ENCODE measurements around the gene LAMB2. TPM values are rescaled to one million over a fixed set of nuclear protein-coding genes. Genes with fewer than 3 reads are reported as not detected.

LAMB2 gene
- total and polyA plus RNA-seq, 2 donors, result 24.9 to 102 TPM

DNA sequence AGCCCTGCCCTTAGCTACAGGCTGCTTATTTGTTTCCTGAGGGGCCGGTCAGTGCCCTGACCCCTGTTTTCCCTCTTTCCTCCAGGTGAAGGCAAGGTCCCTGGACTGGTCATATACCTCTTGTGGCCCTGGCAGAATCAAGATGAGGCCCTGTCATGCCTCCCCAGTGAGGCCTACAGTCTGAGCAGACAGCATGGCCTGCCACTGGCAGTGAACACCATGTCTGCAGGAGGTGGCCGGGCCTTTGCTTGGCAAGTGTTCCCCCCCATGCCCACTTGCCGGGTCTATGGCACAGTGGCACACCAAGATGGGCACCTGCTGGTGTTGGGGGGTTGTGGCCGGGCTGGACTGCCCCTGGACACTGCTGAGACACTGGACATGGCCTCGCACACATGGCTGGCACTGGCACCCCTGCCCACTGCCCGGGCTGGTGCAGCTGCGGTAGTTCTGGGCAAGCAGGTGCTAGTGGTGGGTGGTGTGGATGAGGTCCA lies 39.7 kb upstream of the LAMB2 start:
- peaks cover 6 to 13% of the 10 kb centered on the region in 2 donors for H3K4me1 ChIP-seq (ENCODE audit: control insufficient read depth in 2 of 2, insufficient read depth in 2 of 2, low read length in 2 of 2)

DNA sequence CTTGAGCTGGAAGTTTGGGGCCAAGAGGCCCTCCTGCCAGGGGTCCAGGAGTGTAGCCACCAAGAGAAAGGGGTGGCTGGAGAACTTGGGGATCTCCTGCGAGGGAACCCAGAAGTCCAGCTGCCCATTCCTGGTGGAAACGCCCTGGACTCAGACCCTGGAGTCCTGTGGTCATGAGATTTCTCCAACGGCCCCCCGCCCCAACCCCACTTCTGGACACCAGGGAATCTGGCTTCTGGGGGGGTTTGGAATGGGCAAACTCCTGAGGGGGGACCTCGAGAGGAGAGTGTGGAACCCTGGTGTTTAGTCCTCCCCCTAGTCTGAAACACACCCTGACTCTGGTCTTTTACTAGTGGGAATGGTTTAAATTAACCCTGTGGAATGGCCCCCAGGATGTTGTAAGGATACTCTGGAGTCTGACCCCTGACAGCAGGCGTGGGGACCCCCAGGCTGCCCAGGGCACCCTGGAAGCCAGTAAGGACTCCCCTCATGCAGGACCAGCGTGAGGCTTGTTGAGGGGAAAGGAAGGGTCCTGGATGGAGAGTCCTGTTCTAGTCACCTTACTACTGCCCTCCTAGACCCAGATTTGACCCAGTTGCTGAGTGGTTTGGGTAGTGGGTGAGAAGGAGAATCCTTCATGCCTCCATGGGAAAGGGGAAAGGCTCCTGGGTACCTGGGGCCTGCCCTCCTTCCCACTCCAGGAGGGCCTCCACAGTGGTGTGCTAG lies 39.1 kb upstream of the LAMB2 start:
- Histone ChIP-seq H3K36me3 (ENCODE audit: control insufficient read depth in 2 of 2, insufficient read depth in 2 of 2, low read length in 1 of 2) (no peaks in the 10 kb centered on the region), H3K4me1 (ENCODE audit: control insufficient read depth in 2 of 2, insufficient read depth in 2 of 2, low read length in 2 of 2) (peaks cover 6 to 13% of the 10 kb centered on the region in 2 donors), H3K27me3 (ENCODE audit: control insufficient read depth in 2 of 2, insufficient read depth in 1 of 2, low read length in 1 of 2) (peaks cover 0 to 17% of the 10 kb centered on the region in 2 donors), H3K4me3 (ENCODE audit: low read length in 2 of 2) (peak overlapping the region; percentile 57 to 58), H3K9me3 (ENCODE audit: control insufficient read depth in 2 of 2, insufficient read depth in 1 of 2, low read length in 1 of 2) (peaks cover 0 to under 1% of the 10 kb centered on the region in 2 donors), H3K27ac (ENCODE audit: low read depth in 1 of 2, low read length in 1 of 2) (peak overlapping the region; percentile 43)
- no peak for DNase-seq (ENCODE audit: low read depth in 6 of 9, low spot score in 9 of 9)
- 69% methylated on average over 7 of the region's 7 CpGs for WGBS

More for the DNA sequence above, 39.7 kb upstream of the LAMB2 start:
- Histone ChIP-seq H3K27me3 (ENCODE audit: control insufficient read depth in 2 of 2, insufficient read depth in 1 of 2, low read length in 1 of 2) (peaks cover 0 to 14% of the 10 kb centered on the region in 2 donors), H3K9me3 (ENCODE audit: control insufficient read depth in 2 of 2, insufficient read depth in 1 of 2, low read length in 1 of 2) (no peaks in the 10 kb centered on the region), H3K27ac (ENCODE audit: low read depth in 1 of 2, low read length in 1 of 2) (no peak overlapping the region), H3K36me3 (ENCODE audit: control insufficient read depth in 2 of 2, insufficient read depth in 2 of 2, low read length in 1 of 2) (no peaks in the 10 kb centered on the region), H3K4me3 (ENCODE audit: low read length in 2 of 2) (peak overlapping the region in 1 of 2 donors; percentile 58)
- DNase-seq (ENCODE audit: low read depth in 6 of 9, low spot score in 9 of 9), result no peak
- WGBS, result 94% methylated on average over 7 of the region's 7 CpGs

DNA sequence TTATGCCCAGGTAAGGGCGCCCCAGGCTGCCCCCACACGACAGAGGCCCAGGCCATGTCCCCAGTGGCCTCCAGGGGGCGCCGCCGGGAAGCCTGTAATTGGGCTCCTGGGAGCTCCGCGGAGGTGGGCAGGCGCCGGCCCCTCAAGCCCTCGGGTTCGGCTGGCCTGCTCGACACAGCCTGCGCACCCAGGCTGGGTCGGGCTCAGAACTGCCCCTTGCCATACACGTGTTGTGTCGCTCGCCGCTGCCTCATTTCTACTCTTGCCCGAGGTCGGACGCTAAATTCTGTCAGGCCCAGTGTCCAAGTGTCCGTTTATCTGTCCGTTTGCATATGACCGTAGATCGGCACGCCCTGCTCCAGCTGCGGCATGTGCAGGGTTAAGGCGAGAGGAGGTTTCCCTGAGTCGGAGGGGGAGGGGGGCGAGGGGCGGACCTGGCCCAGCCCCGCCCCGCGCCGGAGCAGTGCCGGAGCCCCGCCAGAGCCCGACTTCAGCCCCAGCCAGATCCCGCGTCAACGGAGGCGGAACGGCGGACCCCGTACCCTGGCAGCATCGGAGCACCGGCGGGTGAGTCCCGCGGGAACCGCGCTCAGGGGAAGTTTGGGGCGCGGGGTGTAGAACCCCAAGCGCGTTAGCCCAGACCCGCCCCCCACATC lies 38.4 kb upstream of the LAMB2 start, which contains the start of gene KLHDC8B:
Gene KLHDC8B (plus strand): TSS at position 480 of the 656 bp plus-strand sequence. CDS start 1,172 bp downstream, outside the sequence.
- peaks cover 0 to 7% of the 10 kb centered on the region in 2 donors for H3K9me3 ChIP-seq (ENCODE audit: control insufficient read depth in 2 of 2, insufficient read depth in 1 of 2, low read length in 1 of 2)
- peaks cover 8 to 19% of the 10 kb centered on the region in 2 donors for H3K4me1 ChIP-seq (ENCODE audit: control insufficient read depth in 2 of 2, insufficient read depth in 2 of 2, low read length in 2 of 2)
- H3K27ac ChIP-seq (ENCODE audit: low read depth in 1 of 2, low read length in 1 of 2), result peak within 1 kb of the TSS; percentile 43 to 48
- DNase-seq (ENCODE audit: low read depth in 6 of 9, low spot score in 9 of 9), result peak in 7 of 9 donors; percentile 13 to 77 (median 60)
- 2% methylated on average over 57 of the region's 57 CpGs for WGBS
- no peaks in the 10 kb centered on the region for H3K36me3 ChIP-seq (ENCODE audit: control insufficient read depth in 2 of 2, insufficient read depth in 2 of 2, low read length in 1 of 2)
- peak within 1 kb of the TSS; percentile 57 to 58 for H3K4me3 ChIP-seq (ENCODE audit: low read length in 2 of 2)
- H3K27me3 ChIP-seq (ENCODE audit: control insufficient read depth in 2 of 2, insufficient read depth in 1 of 2, low read length in 1 of 2), result peaks cover 0 to 19% of the 10 kb centered on the region in 2 donors

DNA sequence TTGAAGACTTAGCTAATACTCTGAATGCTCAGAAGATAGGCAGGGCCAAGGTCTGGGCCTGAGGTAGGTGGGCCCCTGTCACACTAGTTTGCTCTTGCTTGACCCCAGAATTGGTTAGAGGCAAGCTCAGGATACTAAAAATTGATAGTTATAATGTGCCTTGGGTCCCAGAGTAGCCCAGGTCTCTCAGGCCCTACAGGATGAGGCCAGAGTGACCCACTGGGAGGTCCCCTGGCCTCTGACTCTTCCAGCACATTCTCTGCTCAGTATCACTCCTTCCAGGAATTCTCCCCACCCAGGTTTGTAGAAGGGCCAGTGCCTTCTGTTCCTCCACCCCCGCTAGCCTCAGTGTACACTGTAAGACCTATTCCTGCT lies 37.9 kb upstream of the LAMB2 start:
- WGBS, result 21% methylated on average over 1 of the region's 1 CpG
- peak overlapping the region in 1 of 2 donors; percentile 48 for H3K27ac ChIP-seq (ENCODE audit: low read depth in 1 of 2, low read length in 1 of 2)

DNA sequence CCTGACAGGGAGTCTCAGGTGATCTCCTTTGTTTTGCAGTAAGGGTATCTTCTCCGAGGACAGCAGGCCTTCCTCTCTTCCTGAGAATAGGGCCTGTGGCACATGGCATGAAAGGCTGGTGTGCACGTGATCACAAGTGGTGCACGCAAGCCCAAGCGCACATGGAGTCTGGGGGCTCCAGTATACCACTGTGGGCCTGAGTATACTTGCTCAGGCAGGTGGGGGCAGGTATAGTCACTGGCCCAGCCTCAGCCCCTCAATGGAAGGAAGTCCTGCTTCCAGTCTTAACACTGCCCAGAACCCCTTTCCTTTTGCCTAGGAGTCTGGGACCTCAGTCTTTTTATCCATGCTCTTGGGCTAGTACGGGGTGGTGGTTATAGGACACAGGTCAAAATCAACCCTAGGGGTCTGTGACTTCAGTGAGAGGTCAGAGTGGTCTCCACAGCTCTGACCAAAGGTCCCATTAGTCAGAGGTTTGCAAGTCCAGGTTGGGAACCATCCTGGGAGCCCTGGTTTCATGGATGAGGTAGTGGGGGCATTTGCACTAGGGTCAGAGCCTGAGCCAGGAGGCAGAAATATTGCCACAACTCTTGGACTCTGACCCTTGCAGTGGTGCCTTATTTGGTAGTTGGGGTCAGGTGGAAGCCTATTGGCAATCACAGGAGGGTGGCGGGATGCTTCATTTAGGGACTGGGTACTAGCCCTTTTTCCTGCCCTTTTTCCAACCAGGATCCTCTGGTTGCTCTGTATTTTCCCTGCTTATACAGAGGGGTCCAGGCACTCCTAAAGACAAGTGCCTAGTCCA lies 34.1 kb upstream of the LAMB2 start:
- H3K9me3 ChIP-seq (ENCODE audit: control insufficient read depth in 2 of 2, insufficient read depth in 1 of 2, low read length in 1 of 2), result peaks cover 0 to 9% of the 10 kb centered on the region in 2 donors

More for the DNA sequence above, 37.9 kb upstream of the LAMB2 start:
- no peak for DNase-seq (ENCODE audit: low read depth in 6 of 9, low spot score in 9 of 9)
- H3K4me3 ChIP-seq (ENCODE audit: low read length in 2 of 2), result peak overlapping the region; percentile 57 to 58
- no peaks in the 10 kb centered on the region for H3K36me3 ChIP-seq (ENCODE audit: control insufficient read depth in 2 of 2, insufficient read depth in 2 of 2, low read length in 1 of 2)
- peaks cover 0 to 19% of the 10 kb centered on the region in 2 donors for H3K27me3 ChIP-seq (ENCODE audit: control insufficient read depth in 2 of 2, insufficient read depth in 1 of 2, low read length in 1 of 2)
- peaks cover 9 to 20% of the 10 kb centered on the region in 2 donors for H3K4me1 ChIP-seq (ENCODE audit: control insufficient read depth in 2 of 2, insufficient read depth in 2 of 2, low read length in 2 of 2)
- peaks cover 0 to 9% of the 10 kb centered on the region in 2 donors for H3K9me3 ChIP-seq (ENCODE audit: control insufficient read depth in 2 of 2, insufficient read depth in 1 of 2, low read length in 1 of 2)

DNA sequence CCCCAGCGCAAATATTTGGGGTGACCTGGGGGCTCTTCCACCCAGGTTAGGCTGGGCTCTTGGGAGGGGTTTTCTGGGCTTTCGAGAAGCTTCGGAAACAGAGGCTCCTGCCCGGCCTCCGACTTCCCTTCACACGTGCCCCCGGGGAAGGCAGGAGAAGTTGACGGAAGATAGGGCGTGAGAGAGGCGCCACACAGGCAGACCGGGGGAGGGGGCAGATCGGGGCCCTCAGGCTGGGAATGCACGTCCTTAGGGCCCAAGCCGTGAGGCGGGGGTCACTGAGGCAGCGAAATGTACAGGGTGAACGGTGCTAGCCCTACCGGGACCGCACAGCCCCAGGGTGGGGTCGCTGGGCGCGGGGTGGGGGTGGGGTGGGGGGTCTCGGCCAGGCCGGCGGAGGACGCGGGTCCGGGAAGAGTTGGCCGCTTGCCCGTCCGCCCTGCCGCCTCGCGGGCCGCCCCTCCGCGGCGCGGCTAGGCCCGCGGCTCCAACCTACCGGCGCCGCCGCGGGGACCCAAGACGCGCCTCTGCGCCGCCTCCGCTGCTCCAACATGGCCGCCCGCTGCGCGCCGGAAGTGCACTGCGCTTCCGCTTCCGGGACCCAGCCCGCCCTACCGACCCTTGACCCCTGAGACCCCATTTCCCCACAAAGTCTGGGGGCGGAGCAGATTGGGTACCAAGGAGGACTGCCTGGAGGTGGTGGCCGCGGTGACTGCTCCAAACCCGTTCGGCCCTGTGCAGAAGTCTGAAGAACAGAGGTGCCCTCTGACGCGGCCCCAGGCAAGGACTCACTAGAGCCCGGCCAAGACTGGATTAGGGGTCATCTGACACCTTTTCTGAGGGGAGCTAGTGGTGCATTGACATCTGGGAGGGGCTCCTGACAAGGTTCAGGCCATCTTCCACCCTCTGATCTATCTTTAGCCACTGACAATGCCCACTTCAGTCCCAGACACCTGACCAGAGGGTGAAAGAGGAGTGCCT lies 33.2 kb upstream of the LAMB2 start, which contains the start of gene CCDC71:
Gene CCDC71 (minus strand): TSS at position 561 of the 981 bp plus-strand sequence. CDS start 2,123 bp downstream, outside the sequence.
- H3K27me3 ChIP-seq (ENCODE audit: control insufficient read depth in 2 of 2, insufficient read depth in 1 of 2, low read length in 1 of 2), result peaks cover 0 to 7% of the 10 kb centered on the region in 2 donors
- peaks cover 32 to 34% of the 10 kb centered on the region in 2 donors for H3K36me3 ChIP-seq (ENCODE audit: control insufficient read depth in 2 of 2, insufficient read depth in 2 of 2, low read length in 1 of 2)
- peak within 1 kb of the TSS; percentile 51 to 71 for H3K27ac ChIP-seq (ENCODE audit: low read depth in 1 of 2, low read length in 1 of 2)
- peak within 1 kb of the TSS; percentile 89 for H3K4me3 ChIP-seq (ENCODE audit: low read length in 2 of 2)
- WGBS, result 8% methylated on average over 69 of the region's 69 CpGs
- H3K9me3 ChIP-seq (ENCODE audit: control insufficient read depth in 2 of 2, insufficient read depth in 1 of 2, low read length in 1 of 2), result peaks cover 0 to 9% of the 10 kb centered on the region in 2 donors
- H3K4me1 ChIP-seq (ENCODE audit: control insufficient read depth in 2 of 2, insufficient read depth in 2 of 2, low read length in 2 of 2), result peaks cover 21 to 41% of the 10 kb centered on the region in 2 donors
- peak in 7 of 9 donors; percentile 47 to 85 (median 65) for DNase-seq (ENCODE audit: low read depth in 6 of 9, low spot score in 9 of 9)

More for the DNA sequence above, 34.1 kb upstream of the LAMB2 start:
- peaks cover 23 to 26% of the 10 kb centered on the region in 2 donors for H3K36me3 ChIP-seq (ENCODE audit: control insufficient read depth in 2 of 2, insufficient read depth in 2 of 2, low read length in 1 of 2)
- no peak for DNase-seq (ENCODE audit: low read depth in 6 of 9, low spot score in 9 of 9)
- 97% methylated on average over 6 of the region's 6 CpGs for WGBS
- peaks cover 22 to 44% of the 10 kb centered on the region in 2 donors for H3K4me1 ChIP-seq (ENCODE audit: control insufficient read depth in 2 of 2, insufficient read depth in 2 of 2, low read length in 2 of 2)
- no peak overlapping the region for H3K27ac ChIP-seq (ENCODE audit: low read depth in 1 of 2, low read length in 1 of 2)
- peak overlapping the region in 1 of 2 donors; percentile 51 for H3K4me3 ChIP-seq (ENCODE audit: low read length in 2 of 2)
- peaks cover 0 to 16% of the 10 kb centered on the region in 2 donors for H3K27me3 ChIP-seq (ENCODE audit: control insufficient read depth in 2 of 2, insufficient read depth in 1 of 2, low read length in 1 of 2)

DNA sequence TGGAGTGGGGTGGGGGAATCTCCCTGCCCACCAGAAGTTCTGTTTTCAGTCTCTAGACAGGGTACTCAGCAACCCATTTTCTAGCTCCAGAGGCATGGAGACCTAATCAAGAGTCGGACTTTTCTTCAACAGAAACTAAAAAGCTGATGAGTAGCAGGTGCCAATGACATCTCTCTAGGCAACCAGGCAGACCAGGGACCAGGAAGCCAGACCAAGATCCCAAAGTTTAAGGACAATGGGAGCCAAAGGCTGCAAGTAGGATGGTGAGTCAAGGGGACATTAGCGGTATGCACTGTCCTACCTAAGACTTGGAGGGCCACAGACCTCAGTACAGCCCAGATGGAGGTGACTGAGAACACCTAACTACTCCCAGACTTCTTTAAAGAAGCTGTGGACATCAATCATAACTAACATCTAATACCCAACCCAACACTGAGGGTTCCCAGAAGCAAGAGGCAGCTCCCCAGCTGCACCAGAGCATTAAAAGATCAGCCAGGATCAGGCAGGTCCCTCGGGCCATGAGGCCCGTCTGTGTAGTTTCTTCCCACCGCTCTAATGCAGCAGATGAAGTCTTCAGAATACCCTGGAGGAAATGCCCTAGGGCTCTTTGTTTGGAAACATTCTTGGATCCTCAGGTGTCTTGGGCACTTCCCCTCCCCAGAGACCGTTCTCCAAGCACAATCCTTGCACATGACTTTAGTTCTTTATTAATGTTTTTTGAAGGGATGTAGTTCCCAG lies 32.3 kb upstream of the LAMB2 start:
- Histone ChIP-seq H3K27ac (ENCODE audit: low read depth in 1 of 2, low read length in 1 of 2) (no peak overlapping the region), H3K36me3 (ENCODE audit: control insufficient read depth in 2 of 2, insufficient read depth in 2 of 2, low read length in 1 of 2) (peaks cover 33 to 34% of the 10 kb centered on the region in 2 donors), H3K4me1 (ENCODE audit: control insufficient read depth in 2 of 2, insufficient read depth in 2 of 2, low read length in 2 of 2) (peaks cover 17 to 35% of the 10 kb centered on the region in 2 donors), H3K9me3 (ENCODE audit: control insufficient read depth in 2 of 2, insufficient read depth in 1 of 2, low read length in 1 of 2) (peaks cover 0 to 9% of the 10 kb centered on the region in 2 donors), H3K27me3 (ENCODE audit: control insufficient read depth in 2 of 2, insufficient read depth in 1 of 2, low read length in 1 of 2) (peaks cover 0 to 6% of the 10 kb centered on the region in 2 donors), H3K4me3 (ENCODE audit: low read length in 2 of 2) (peak overlapping the region; percentile 89)
- no peak for DNase-seq (ENCODE audit: low read depth in 6 of 9, low spot score in 9 of 9)
- WGBS, result 69% methylated on average over 6 of the region's 6 CpGs
